GM12872 (cell line): Measurements from ENCODE around the gene MRPL22.
A peak's percentile ranks its signal among the peaks of the same experiment; 100 is the strongest.

Source experiments
- TF ChIP-seq, protein P1 (sequence below): IDR thresholded peaks from 3 replicates; pipeline ENCODE4 v1.5.1; 2011; ENCODE audit warnings: low read depth, mild to moderate bottlenecking, low read length, moderate library complexity; ENCODE audit not compliant: insufficient read depth

Gene MRPL22

DNA sequence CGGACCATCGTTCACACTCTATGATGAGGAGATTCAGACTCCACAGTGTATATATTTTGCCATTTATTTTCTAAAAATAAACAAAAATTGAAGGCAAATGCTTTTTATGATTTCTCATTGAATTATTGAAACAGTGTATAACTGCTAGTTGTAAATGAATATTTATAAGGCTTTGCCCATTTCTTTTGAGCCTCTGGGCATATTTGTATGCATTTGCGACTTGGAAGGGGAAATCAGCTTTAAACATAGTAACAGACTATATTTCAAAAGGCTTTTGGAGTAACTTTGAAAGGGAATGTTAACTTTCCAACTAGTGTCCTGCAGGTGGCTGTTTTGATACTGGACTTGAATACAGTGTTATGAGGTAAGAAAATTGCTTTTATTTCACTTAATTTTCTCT, 26.0 kb downstream of the MRPL22 start:
- TF ChIP-seq, protein P1, sequence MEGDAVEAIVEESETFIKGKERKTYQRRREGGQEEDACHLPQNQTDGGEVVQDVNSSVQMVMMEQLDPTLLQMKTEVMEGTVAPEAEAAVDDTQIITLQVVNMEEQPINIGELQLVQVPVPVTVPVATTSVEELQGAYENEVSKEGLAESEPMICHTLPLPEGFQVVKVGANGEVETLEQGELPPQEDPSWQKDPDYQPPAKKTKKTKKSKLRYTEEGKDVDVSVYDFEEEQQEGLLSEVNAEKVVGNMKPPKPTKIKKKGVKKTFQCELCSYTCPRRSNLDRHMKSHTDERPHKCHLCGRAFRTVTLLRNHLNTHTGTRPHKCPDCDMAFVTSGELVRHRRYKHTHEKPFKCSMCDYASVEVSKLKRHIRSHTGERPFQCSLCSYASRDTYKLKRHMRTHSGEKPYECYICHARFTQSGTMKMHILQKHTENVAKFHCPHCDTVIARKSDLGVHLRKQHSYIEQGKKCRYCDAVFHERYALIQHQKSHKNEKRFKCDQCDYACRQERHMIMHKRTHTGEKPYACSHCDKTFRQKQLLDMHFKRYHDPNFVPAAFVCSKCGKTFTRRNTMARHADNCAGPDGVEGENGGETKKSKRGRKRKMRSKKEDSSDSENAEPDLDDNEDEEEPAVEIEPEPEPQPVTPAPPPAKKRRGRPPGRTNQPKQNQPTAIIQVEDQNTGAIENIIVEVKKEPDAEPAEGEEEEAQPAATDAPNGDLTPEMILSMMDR: no peak

DNA sequence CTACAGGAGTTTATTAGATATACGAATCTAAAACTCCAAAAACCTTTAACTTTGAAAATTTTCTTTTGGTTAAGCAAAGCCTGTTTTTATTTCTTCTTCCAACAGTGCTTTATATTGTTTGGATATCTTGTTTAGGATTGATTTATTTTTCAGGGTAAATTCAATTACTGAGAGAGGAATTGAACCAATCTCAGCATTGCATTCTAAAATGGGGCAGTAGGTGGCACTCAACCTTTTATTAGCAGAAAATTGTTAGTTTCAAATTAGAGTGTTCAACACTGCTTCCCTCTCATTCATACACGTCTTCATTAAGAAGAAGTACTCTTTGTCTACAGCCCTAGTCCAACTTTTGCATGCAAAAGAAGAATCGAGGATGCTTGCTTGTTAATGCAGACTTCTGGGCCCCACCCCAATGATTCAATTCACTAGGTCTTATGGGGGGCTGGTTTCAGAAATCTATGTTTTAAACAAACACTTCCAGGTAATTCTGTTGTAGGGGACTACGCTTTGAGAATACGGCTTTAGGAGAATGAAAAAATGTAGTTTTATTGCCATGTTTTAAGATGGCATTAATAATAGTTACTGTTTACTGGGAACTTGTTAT, 26.6 kb downstream of the MRPL22 start:
- TF ChIP-seq, protein P1: peak; percentile 59

DNA sequence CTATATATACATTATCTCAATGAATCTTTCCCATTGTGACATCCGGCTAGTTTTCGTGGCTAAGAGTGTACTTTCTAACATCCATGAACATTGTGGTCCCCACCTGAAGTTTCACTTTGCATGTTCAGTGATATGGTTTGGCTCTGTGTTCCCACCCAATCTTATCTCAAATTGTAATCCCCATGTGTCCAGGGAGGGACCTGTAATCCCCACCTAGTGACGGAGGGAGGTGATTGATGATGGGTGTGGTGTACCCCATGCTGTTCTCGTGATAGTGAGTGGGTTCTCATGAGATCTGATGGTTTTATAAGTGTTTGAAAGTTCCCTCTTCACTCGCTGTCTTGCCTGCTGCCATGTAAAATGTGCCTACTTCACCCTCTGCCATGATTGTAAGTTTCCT, 28.1 kb downstream of the MRPL22 start:
- TF ChIP-seq, protein P1: no peak

DNA sequence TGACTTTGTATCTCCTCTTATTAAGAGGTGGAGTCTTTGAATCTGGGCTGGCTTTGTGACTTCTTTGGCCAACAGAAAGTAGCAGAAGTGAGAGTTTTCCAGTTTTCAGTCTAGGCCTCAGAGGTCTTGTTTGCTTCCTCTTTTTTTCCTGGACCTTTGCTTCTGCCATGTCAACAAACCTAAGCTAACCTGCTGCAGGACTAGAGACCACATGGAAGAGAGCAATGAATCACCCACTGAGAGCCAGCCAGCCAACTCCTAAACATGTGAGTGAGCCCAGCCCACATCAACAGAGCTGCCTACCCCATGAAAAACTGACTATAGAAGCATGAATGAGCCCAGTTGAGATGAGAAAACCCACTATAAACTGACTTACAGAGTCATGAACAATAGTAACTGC, 29.9 kb downstream of the MRPL22 start:
- TF ChIP-seq, protein P1: no peak

DNA sequence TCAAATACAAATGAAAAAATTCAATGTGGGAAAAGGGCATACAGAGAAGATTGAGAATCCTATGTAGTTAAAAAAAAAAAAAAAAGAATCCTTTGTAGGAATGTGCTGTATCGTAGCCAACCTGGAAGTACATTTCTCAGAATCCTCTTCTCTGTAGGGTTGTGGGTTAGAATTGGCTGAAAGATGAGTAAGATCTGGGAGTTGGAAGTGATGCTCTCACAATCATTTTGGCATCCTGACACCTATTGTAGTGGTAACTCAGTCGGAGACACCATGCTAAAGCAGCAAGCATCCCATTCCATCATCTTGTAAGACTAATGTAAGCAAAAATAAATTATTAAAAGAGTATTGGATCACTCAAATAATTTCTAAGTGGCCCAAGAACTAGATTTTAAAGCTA, 30.6 kb downstream of the MRPL22 start:
- TF ChIP-seq, protein P1: no peak

DNA sequence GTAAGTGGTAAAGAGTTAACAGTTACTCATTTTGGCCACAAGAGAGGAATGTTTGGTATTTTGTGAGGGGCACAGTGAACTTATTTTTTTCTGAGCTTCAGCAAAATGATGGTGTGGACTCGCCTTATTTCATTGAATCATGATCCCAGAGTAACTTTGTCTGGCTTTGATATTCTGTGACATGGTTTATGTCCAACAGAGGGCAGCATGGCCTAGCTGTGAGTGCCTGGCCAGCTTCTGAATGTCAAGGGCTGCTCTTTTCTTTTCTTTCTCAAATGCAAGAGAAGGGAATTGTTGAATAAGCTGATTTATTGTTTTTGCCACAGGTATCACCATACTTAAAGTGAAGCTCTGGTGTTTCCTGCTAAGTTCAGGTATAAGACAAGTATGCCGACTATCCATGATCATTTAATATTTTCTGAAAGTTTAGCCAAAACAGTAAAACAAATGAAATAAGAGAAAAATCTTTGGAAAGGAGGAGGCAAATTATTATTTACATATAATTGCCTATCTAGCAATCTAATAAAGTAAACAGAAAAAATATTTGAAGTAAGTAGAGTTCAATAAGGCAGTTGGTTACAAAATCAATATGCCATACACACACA, 31.7 kb downstream of the MRPL22 start:
- TF ChIP-seq, protein P1: peak; percentile 51

DNA sequence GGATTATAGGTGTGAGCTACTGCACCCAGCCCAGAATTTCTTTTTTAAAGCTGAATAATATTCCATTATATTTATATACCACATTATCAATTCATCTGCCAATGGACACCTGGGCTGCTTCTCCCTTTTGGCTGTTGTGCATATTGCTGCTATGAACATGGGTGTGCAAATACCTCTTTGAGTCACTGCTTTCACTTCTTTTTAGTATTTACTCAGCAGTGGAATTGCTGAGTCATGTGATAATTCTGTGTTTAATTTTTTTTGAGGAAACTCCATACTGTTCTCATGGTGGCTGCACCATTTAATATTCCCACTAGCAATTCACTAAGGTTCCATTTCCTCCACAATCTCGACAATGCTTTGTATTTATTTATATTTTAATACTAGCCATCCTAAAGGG, 36.5 kb downstream of the MRPL22 start:
- TF ChIP-seq, protein P1: no peak
